Esophagus squamous epithelium (tissue), 4 donors: ENCODE measurements around the gene LCOR.

Experiments
- POLR2A ChIP-seq, 4 donors: fragments of 450-650 bp; IDR thresholded peaks; one replicate each; pipeline ENCODE4 v1.6.1; 2017; ENCODE audit warnings: antibody characterized with exemption in 4 of 4, mild to moderate bottlenecking in 4 of 4, moderate library complexity in 3 of 4
- TF ChIP-seq, protein P1 (sequence below), 6 experiments: fragments of 450-650 bp in 4 of 6; fragments of 200-600 bp in 2 of 6; sonication (generic) in 2 of 6; IDR thresholded peaks; one replicate each; pipeline ENCODE4 v1.5.1; 2016 to 2019; ENCODE audit warnings: antibody characterized with exemption in 6 of 6, mild to moderate bottlenecking in 4 of 6, moderate library complexity in 4 of 6

GRCh38 chr10:96992721-96993120 lies 160.6 kb downstream of the LCOR start:
- TF ChIP-seq, protein P1, sequence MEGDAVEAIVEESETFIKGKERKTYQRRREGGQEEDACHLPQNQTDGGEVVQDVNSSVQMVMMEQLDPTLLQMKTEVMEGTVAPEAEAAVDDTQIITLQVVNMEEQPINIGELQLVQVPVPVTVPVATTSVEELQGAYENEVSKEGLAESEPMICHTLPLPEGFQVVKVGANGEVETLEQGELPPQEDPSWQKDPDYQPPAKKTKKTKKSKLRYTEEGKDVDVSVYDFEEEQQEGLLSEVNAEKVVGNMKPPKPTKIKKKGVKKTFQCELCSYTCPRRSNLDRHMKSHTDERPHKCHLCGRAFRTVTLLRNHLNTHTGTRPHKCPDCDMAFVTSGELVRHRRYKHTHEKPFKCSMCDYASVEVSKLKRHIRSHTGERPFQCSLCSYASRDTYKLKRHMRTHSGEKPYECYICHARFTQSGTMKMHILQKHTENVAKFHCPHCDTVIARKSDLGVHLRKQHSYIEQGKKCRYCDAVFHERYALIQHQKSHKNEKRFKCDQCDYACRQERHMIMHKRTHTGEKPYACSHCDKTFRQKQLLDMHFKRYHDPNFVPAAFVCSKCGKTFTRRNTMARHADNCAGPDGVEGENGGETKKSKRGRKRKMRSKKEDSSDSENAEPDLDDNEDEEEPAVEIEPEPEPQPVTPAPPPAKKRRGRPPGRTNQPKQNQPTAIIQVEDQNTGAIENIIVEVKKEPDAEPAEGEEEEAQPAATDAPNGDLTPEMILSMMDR (IDR thresholded peaks at IDR 0.05): no peak
- no peak for TF ChIP-seq POLR2A (IDR thresholded peaks at IDR 0.05)
